Astrocyte (in vitro differentiated cells and primary cell): ENCODE results near the gene STPG3. TPM values are rescaled to one million over a fixed set of nuclear protein-coding genes. Genes with fewer than 3 reads are reported as not detected.
A peak's percentile ranks its signal among the peaks of the same experiment; 100 is the strongest.

Source experiments
- DNase-seq: peaks from one replicate; pipeline ENCODE4 v3.0.0-alpha.2; 2010; ENCODE audit warnings: low read depth
- FAIRE-seq: peaks from 2 replicates; lab custom pipeline; 2011; peaks lifted over from hg19 to GRCh38; lab: Jason Lieb, UNC
- H2AFZ ChIP-seq: 2 replicates; pipeline ENCODE4 v1.6.0; 2012; ENCODE audit warnings: low read depth, low read length, inconsistent platforms
- H3K27ac ChIP-seq: 2 replicates; pipeline ENCODE4 v1.5.1; 2011; ENCODE audit warnings: low read depth, low read length, inconsistent platforms
- H3K27me3 ChIP-seq: 2 replicates; pipeline ENCODE4 v1.6.0; 2011; ENCODE audit warnings: low read length, inconsistent platforms; ENCODE audit not compliant: insufficient read depth
- H3K36me3 ChIP-seq: 2 replicates; pipeline ENCODE4 v1.5.1; 2011; ENCODE audit warnings: low read length, inconsistent platforms; ENCODE audit not compliant: insufficient read depth
- H3K4me1 ChIP-seq: 2 replicates; pipeline ENCODE4 v1.5.1; 2011; ENCODE audit warnings: low read length, inconsistent platforms; ENCODE audit not compliant: insufficient read depth
- H3K4me2 ChIP-seq: 2 replicates; pipeline ENCODE4 v1.6.0; 2012; ENCODE audit warnings: low read length, inconsistent platforms
- H3K4me3 ChIP-seq: 2 replicates; pipeline ENCODE4 v1.5.1; 2011; ENCODE audit warnings: low read depth, mild to moderate bottlenecking, low read length, inconsistent platforms; ENCODE audit not compliant: insufficient read depth
- H3K79me2 ChIP-seq: 2 replicates; pipeline ENCODE4 v1.6.0; 2012; ENCODE audit warnings: mild to moderate bottlenecking, low read length, inconsistent platforms; ENCODE audit not compliant: insufficient read depth
- H3K9ac ChIP-seq: 2 replicates; pipeline ENCODE4 v1.6.0; 2012; ENCODE audit warnings: mild to moderate bottlenecking, low read length, inconsistent platforms
- H3K9me3 ChIP-seq: 2 replicates; pipeline ENCODE4 v1.5.1; 2012; ENCODE audit warnings: low read depth, mild to moderate bottlenecking, low read length, inconsistent platforms; ENCODE audit not compliant: insufficient read depth
- H4K20me1 ChIP-seq: 2 replicates; pipeline ENCODE4 v1.6.0; 2012; ENCODE audit warnings: low read length, inconsistent platforms; ENCODE audit not compliant: insufficient read depth
- H3K27ac Mint-ChIP-seq: one replicate; pipeline ENCODE4 v1.8.0; 2021; ENCODE audit warnings: mild to moderate bottlenecking, mixed read lengths; ENCODE audit not compliant: unreplicated experiment
- H3K27me3 Mint-ChIP-seq: one replicate; pipeline ENCODE4 v1.8.0; 2021; ENCODE audit warnings: low read depth, mixed read lengths; ENCODE audit not compliant: unreplicated experiment
- H3K36me3 Mint-ChIP-seq: one replicate; pipeline ENCODE4 v1.8.0; 2021; ENCODE audit warnings: low read depth, mixed read lengths; ENCODE audit not compliant: unreplicated experiment
- H3K4me1 Mint-ChIP-seq: one replicate; pipeline ENCODE4 v1.8.0; 2021; ENCODE audit warnings: low read depth, mixed read lengths; ENCODE audit not compliant: unreplicated experiment
- H3K4me3 Mint-ChIP-seq: one replicate; pipeline ENCODE4 v1.8.0; 2021; ENCODE audit warnings: mild to moderate bottlenecking, moderate library complexity, mixed read lengths; ENCODE audit not compliant: unreplicated experiment
- H3K9me3 Mint-ChIP-seq: one replicate; pipeline ENCODE4 v1.8.0; 2021; ENCODE audit warnings: mild to moderate bottlenecking, mixed read lengths; ENCODE audit not compliant: unreplicated experiment
- CTCF ChIP-seq: IDR thresholded peaks from 2 replicates; pipeline ENCODE4 v1.5.1; 2011; ENCODE audit warnings: low read depth, mild to moderate bottlenecking, inconsistent platforms, low read length, moderate library complexity; ENCODE audit not compliant: insufficient read depth
- EZH2 ChIP-seq: IDR thresholded peaks from 2 replicates; pipeline ENCODE4 v1.6.1; 2012; ENCODE audit warnings: mild to moderate bottlenecking, low read length, inconsistent platforms; ENCODE audit not compliant: insufficient read depth
- total RNA-seq: library from RNA; stranded (reverse); gene quantifications from 2 replicates; pipeline ENCODE4 v1.2.1, GENCODE V29; 2021

STPG3 gene
- total RNA-seq, 1 donor from 2014 or later = not detected

- Histone ChIP-seq H3K27me3 (no peaks in the 10 kb centered on the region), H4K20me1 (peaks cover 8% of the 10 kb centered on the region), H3K9ac (no peak overlapping the region), H2AFZ (no peak overlapping the region), H3K4me3 (no peak overlapping the region), H3K4me1 (peaks cover 22% of the 10 kb centered on the region), H3K4me2 (peak overlapping the region; percentile 95), H3K27ac (no peak overlapping the region), H3K79me2 (no peaks in the 10 kb centered on the region), H3K36me3 (no peaks in the 10 kb centered on the region), H3K9me3 (no peaks in the 10 kb centered on the region)
- Mint-ChIP-seq H3K27me3 (no peaks in the 10 kb centered on the region), H3K4me1 (peaks cover 10% of the 10 kb centered on the region), H3K27ac (no peak overlapping the region), H3K9me3 (no peaks in the 10 kb centered on the region), H3K36me3 (no peaks in the 10 kb centered on the region), H3K4me3 (no peak overlapping the region)
- no peak for DNase-seq
- TF ChIP-seq EZH2 = no peak
- TF ChIP-seq CTCF = no peak
- no peak for FAIRE-seq
Measured at GRCh38 chr9:137221506-137222111, 29.5 kb upstream of the STPG3 start.

- Mint-ChIP-seq H3K27me3 (no peaks in the 10 kb centered on the region), H3K36me3 (no peaks in the 10 kb centered on the region), H3K9me3 (no peaks in the 10 kb centered on the region), H3K4me1 (peaks cover 9% of the 10 kb centered on the region), H3K27ac (no peak within 1 kb of the TSS), H3K4me3 (peak within 1 kb of the TSS; percentile 67)
- FAIRE-seq (no peak), DNase-seq (no peak)
- Histone ChIP-seq H2AFZ (peak within 1 kb of the TSS; percentile 62), H4K20me1 (peaks cover 8% of the 10 kb centered on the region), H3K9me3 (no peaks in the 10 kb centered on the region), H3K27ac (no peak within 1 kb of the TSS), H3K27me3 (no peaks in the 10 kb centered on the region), H3K36me3 (no peaks in the 10 kb centered on the region), H3K79me2 (no peaks in the 10 kb centered on the region), H3K4me2 (peak within 1 kb of the TSS; percentile 95), H3K4me3 (peak within 1 kb of the TSS; percentile 42), H3K4me1 (peaks cover 30% of the 10 kb centered on the region), H3K9ac (no peak within 1 kb of the TSS)
- TF ChIP-seq EZH2 = no peak
- TF ChIP-seq CTCF = no peak
Measured at GRCh38 chr9:137222190-137223077, 28.7 kb upstream of the STPG3 start, which contains the start of gene RNF208. Gene RNF208 (minus strand): TSS chr9:137222240. CDS start chr9:137221212, 1,028 bp downstream.
